SW 1271 (cell line): ENCODE measurements around the gene PCNA.

Source experiments
- DNase-seq, 2 experiments: peaks; one replicate each; lab custom pipeline; 2025; lab: John Stamatoyannopoulos, UW

The PCNA gene

GRCh38 chr20:5065166-5065878, 54.4 kb downstream of the PCNA start:
- no peak for DNase-seq
